Upper lobe of left lung (tissue), 4 donors: ENCODE results near the gene SP6.

Experiments used
- CTCF ChIP-seq, 6 experiments: fragments of 450-650 bp in 4 of 6; fragments of 200-600 bp in 2 of 6; sonication (generic) in 2 of 6; IDR thresholded peaks; one replicate each; pipeline ENCODE4 v1.5.1; 2016 to 2019; ENCODE audit warnings: antibody characterized with exemption in 6 of 6
- POLR2AphosphoS5 ChIP-seq, 2 donors: sonication (generic); formaldehyde crosslinking; IDR thresholded peaks; one replicate each; pipeline ENCODE4 v1.5.1; 2017; ENCODE audit warnings: antibody characterized with exemption in 2 of 2

DNA sequence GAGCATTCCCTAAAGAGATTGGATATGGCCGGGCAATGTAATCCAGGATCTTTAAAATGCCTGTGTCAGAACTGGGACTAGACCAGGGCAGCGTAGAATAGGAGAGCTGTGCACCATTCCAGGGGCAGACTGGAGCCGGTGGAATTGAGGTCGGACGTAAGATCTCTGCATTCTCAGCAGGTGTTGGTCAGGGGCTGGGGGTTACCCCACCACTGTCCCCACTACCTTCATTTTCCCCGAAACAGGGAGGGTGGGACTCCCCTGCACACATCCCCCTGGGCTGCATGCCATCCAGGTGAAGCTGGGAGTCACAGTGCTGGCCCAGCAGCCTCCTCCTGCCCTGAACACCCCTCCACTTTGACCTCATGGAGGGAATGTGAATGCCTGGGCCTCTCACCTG is 47.2 kb downstream of the SP6 start:
- TF ChIP-seq CTCF (IDR thresholded peaks at IDR 0.05) (no peak), POLR2AphosphoS5 (IDR thresholded peaks at IDR 0.05) (no peak)
